Neuronal stem cell (in vitro differentiated cells): Measurements from ENCODE around the gene MRPS18B.

Experiments
- DNase-seq: peaks from one replicate; pipeline ENCODE4 v3.0.0-alpha.2; 2013; ENCODE audit warnings: low spot score
- H2AFZ ChIP-seq: one replicate; pipeline ENCODE4 v1.6.1; 2013; ENCODE audit warnings: mild to moderate bottlenecking, low read length, inconsistent platforms
- H2AK5ac ChIP-seq: 2 replicates; pipeline ENCODE4 v1.6.1; 2013; ENCODE audit warnings: low read depth, mild to moderate bottlenecking, inconsistent platforms, low read length, moderate library complexity, mixed read lengths
- H2BK120ac ChIP-seq: 2 replicates; pipeline ENCODE4 v1.6.1; 2013; ENCODE audit warnings: low read depth, mild to moderate bottlenecking, inconsistent platforms, low read length, moderate library complexity, mixed read lengths
- H2BK12ac ChIP-seq: one replicate; pipeline ENCODE4 v1.6.1; 2013; ENCODE audit warnings: low read length, inconsistent platforms
- H2BK15ac ChIP-seq: 2 replicates; pipeline ENCODE4 v1.6.1; 2013; ENCODE audit warnings: mild to moderate bottlenecking, low read length, inconsistent platforms, mixed read lengths
- H2BK5ac ChIP-seq: one replicate; pipeline ENCODE4 v1.6.1; 2013; ENCODE audit warnings: inconsistent platforms, mild to moderate bottlenecking, low read length, moderate library complexity
- H3K14ac ChIP-seq: one replicate; pipeline ENCODE4 v1.6.1; 2013; ENCODE audit warnings: low read length, inconsistent platforms
- H3K18ac ChIP-seq: 2 replicates; pipeline ENCODE4 v1.6.1; 2013; ENCODE audit warnings: low read length, inconsistent platforms
- H3K23ac ChIP-seq: 2 replicates; pipeline ENCODE4 v1.6.1; 2013; ENCODE audit warnings: low read depth, mild to moderate bottlenecking, mixed read lengths, low read length, inconsistent platforms; ENCODE audit not compliant: poor library complexity
- H3K27ac ChIP-seq: replicated peaks from 3 replicates; pipeline ENCODE4 v1.5.1; 2013; ENCODE audit warnings: low read length, inconsistent platforms
- H3K27me3 ChIP-seq, 3 experiments: 2 replicates each; pipeline ENCODE4 v1.6.1; 2013; ENCODE audit warnings: low read length in 3 of 3, mild to moderate bottlenecking in 2 of 3, inconsistent platforms in 1 of 3, low read depth in 1 of 3, mixed read lengths in 1 of 3, moderate library complexity in 1 of 3; ENCODE audit not compliant: control insufficient read depth in 3 of 3, insufficient read depth in 3 of 3
- H3K36me3 ChIP-seq, 2 donors: replicated peaks in 1 of 2; 2 replicates each; pipeline ENCODE4 v1.6.1; 2013; ENCODE audit warnings: low read length in 2 of 2; ENCODE audit not compliant: control insufficient read depth in 2 of 2, insufficient read depth in 2 of 2
- H3K4ac ChIP-seq: 2 replicates; pipeline ENCODE4 v1.6.1; 2013; ENCODE audit warnings: inconsistent platforms, mild to moderate bottlenecking, low read length, moderate library complexity
- H3K4me1 ChIP-seq, 2 donors: 1 replicate in 1 of 2; 2 replicates in 1 of 2; pipeline ENCODE4 v1.6.1; 2013; ENCODE audit warnings: low read length in 2 of 2, low read depth in 1 of 2; ENCODE audit not compliant: control insufficient read depth in 2 of 2, insufficient read depth in 1 of 2
- H3K4me2 ChIP-seq: one replicate; pipeline ENCODE4 v1.6.1; 2013; ENCODE audit warnings: mild to moderate bottlenecking, low read length, inconsistent platforms; ENCODE audit not compliant: insufficient read depth, poor library complexity, severe bottlenecking
- H3K4me3 ChIP-seq, 2 donors: 2 replicates each; pipeline ENCODE4 v1.5.1; 2013; ENCODE audit warnings: low read length in 2 of 2, mild to moderate bottlenecking in 2 of 2, inconsistent platforms in 1 of 2, moderate library complexity in 1 of 2
- H3K79me1 ChIP-seq: one replicate; pipeline ENCODE4 v1.6.1; 2013; ENCODE audit warnings: low read depth, mild to moderate bottlenecking, inconsistent platforms, low read length, moderate library complexity
- H3K9ac ChIP-seq: one replicate; pipeline ENCODE4 v1.6.1; 2013; ENCODE audit warnings: mild to moderate bottlenecking, low read depth, low read length, inconsistent platforms; ENCODE audit not compliant: poor library complexity
- H3K9me3 ChIP-seq, 2 donors: replicated peaks in 1 of 2; 2 replicates each; pipeline versions ENCODE3 to v1.6.1; 2013; ENCODE audit warnings: low read length in 2 of 2, mild to moderate bottlenecking in 2 of 2, inconsistent platforms in 1 of 2, low read depth in 1 of 2, mixed read lengths in 1 of 2, moderate library complexity in 1 of 2; ENCODE audit not compliant: control insufficient read depth in 2 of 2, insufficient read depth in 1 of 2
- H4K8ac ChIP-seq: one replicate; pipeline ENCODE4 v1.6.1; 2013; ENCODE audit warnings: low read depth, mild to moderate bottlenecking, inconsistent platforms, low read length, moderate library complexity
- H4K91ac ChIP-seq: one replicate; pipeline ENCODE4 v1.6.1; 2013; ENCODE audit warnings: low read length, low read depth, mild to moderate bottlenecking, inconsistent platforms; ENCODE audit not compliant: poor library complexity
- WGBS, 2 donors: extraction: QIAGEN DNeasy Blood & Tissue Kit; methylation state at CpG; one replicate each; pipeline ENCODE4 v1.1.7; 2013; ENCODE audit warnings: missing lambda C conversion rate in 2 of 2, mixed read lengths in 1 of 2; ENCODE audit not compliant: insufficient read length in 2 of 2, insufficient replicate concordance in 1 of 2; ENCODE audit errors: extremely low coverage in 2 of 2; 5-methylcytosine and 5-hydroxymethylcytosine counted together

Gene MRPS18B

DNA sequence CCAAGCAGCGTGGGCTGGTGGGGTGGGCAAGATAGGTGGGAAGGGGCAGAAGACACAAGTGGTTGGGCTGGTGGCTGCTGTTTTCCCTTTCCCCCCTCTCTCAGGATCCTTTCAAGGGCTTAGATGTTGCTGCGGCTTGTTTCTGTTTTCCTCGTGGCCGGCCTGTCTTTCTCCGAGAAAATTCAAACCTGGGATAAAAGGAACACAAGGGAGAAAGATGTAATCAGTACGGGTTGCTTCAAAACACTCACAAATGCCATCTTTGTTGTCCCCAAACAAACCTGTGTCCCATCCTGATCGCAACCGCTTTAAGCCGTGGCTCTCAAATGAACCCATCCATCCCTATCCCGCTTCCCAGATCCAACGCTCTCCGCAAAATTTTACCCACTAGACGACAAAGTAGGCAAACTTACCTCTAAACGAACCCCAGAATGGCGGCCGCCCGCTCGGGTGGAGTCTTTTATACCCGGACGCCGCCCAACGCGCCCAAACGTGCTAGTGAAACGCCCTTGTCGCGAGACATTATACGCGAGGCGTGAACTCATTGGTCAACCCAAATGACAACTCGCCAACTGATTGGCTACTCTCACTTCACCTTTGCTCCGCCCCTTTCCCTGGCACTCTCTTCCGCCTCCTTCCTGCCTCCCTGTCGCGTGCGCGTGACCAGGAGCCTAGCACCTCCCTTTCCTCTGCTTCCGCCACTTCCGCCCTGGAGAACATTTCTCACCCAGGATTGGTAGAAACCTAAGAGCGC, 652 bp upstream of the MRPS18B start, which contains the start of gene PPP1R10:
Gene PPP1R10 (minus strand): TSS at position 433 of the 754 bp plus-strand sequence. CDS start 7,299 bp downstream, outside the sequence.
- Histone ChIP-seq H3K27ac (peak within 1 kb of the TSS; percentile 82), H3K27me3 (no peaks in the 10 kb centered on the region), H2BK15ac (no peak within 1 kb of the TSS), H3K9me3 (no peaks in the 10 kb centered on the region), H3K23ac (no peak within 1 kb of the TSS), H3K18ac (no peak within 1 kb of the TSS), H2AFZ (peak within 1 kb of the TSS; percentile 81), H2BK120ac (no peak within 1 kb of the TSS), H2BK5ac (no peak within 1 kb of the TSS), H2AK5ac (no peak within 1 kb of the TSS), H3K14ac (no peak within 1 kb of the TSS), H4K8ac (no peak within 1 kb of the TSS), H3K9ac (peak within 1 kb of the TSS; percentile 89), H3K36me3 (peaks cover 5 to 69% of the 10 kb centered on the region in 2 donors), H3K4me1 (peaks cover 11% of the 10 kb centered on the region in 2 donors), H3K4me3 (peak within 1 kb of the TSS; percentile 73 to 88), H3K4ac (no peak within 1 kb of the TSS), H3K79me1 (peaks cover 2% of the 10 kb centered on the region), H2BK12ac (no peak within 1 kb of the TSS), H3K4me2 (peak within 1 kb of the TSS; percentile 66), H4K91ac (no peak within 1 kb of the TSS)
- WGBS, 2 donors: no CpG with 5 or more reads among the region's 40 CpGs
- peak; percentile 100 for DNase-seq

DNA sequence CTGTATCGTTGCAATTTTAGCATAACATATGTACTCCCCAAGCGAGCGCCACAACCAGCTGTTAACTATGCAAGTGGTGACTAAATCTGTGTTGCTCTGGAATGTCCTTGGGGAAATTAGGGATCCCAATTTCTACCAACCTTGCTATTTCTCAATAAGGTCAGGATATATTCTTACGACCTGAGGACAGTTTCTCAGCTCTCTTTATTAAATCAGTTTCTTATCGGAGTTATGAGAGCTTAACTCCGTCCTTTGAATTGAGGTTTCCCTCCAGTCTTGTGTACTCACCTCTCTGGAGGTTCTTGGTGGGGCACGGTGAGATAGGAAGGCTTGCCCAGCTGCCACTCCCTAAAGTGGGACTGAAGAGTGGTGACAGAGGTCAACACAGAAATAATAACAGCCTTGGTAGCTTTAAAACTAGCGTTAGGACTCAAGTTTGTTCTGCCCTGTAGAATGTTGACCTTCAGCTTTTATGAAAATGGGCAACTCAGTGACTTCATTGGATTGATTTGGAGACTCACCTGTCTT, 694 bp downstream of the MRPS18B start:
- H3K79me1 ChIP-seq: peaks cover 2% of the 10 kb centered on the region
- no peak overlapping the region for H3K9ac ChIP-seq
- peaks cover 10 to 11% of the 10 kb centered on the region in 2 donors for H3K4me1 ChIP-seq
- H3K4me3 ChIP-seq: peak overlapping the region; percentile 73 to 87
- no peak overlapping the region for H3K4ac ChIP-seq
- H2AK5ac ChIP-seq: no peak overlapping the region
- H4K91ac ChIP-seq: no peak overlapping the region
- H2BK5ac ChIP-seq: no peak overlapping the region
- H2BK120ac ChIP-seq: no peak overlapping the region
- peaks cover 10 to 71% of the 10 kb centered on the region in 2 donors for H3K36me3 ChIP-seq
- no peak overlapping the region for H3K27ac ChIP-seq
- WGBS, 2 donors: no CpG with 5 or more reads among the region's 8 CpGs
- no peak overlapping the region for H4K8ac ChIP-seq
- H3K4me2 ChIP-seq: peak overlapping the region; percentile 45
- no peaks in the 10 kb centered on the region for H3K9me3 ChIP-seq
- H3K23ac ChIP-seq: no peak overlapping the region
- no peak overlapping the region for H2BK12ac ChIP-seq
- no peak overlapping the region for H3K18ac ChIP-seq
- H2AFZ ChIP-seq: peak overlapping the region; percentile 81
- H3K27me3 ChIP-seq: no peaks in the 10 kb centered on the region
- H3K14ac ChIP-seq: no peak overlapping the region
- H2BK15ac ChIP-seq: no peak overlapping the region
- DNase-seq: no peak

DNA sequence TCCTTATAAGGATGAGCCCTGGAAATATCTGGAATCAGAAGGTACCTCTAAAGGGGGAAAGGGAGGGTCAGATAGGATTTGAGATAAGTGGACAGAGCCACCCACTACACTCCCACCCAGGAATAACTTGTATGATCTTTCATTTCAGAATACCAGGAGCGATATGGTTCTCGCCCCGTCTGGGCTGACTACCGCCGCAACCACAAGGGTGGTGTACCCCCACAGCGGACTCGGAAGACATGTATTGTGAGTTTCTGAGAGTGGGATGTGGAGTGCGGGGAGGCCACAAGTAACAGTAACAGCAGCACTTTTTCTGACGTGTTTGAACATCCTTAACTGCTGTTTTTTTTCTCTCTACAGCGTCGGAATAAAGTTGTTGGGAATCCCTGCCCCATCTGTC, 1.9 kb downstream of the MRPS18B start:
- Histone ChIP-seq H3K4me2 (no peak overlapping the region), H3K23ac (no peak overlapping the region), H3K18ac (no peak overlapping the region), H3K27ac (no peak overlapping the region), H4K91ac (no peak overlapping the region), H3K9me3 (no peaks in the 10 kb centered on the region), H3K14ac (no peak overlapping the region), H3K36me3 (peaks cover 10 to 71% of the 10 kb centered on the region in 2 donors), H2AFZ (no peak overlapping the region), H2BK12ac (no peak overlapping the region), H3K27me3 (no peaks in the 10 kb centered on the region), H4K8ac (no peak overlapping the region), H3K9ac (no peak overlapping the region), H2BK5ac (no peak overlapping the region), H3K79me1 (no peaks in the 10 kb centered on the region), H3K4me1 (peaks cover 6 to 7% of the 10 kb centered on the region in 2 donors), H2BK15ac (no peak overlapping the region), H2BK120ac (no peak overlapping the region), H2AK5ac (no peak overlapping the region), H3K4ac (no peak overlapping the region), H3K4me3 (no peak overlapping the region)
- WGBS, 2 donors: no CpG with 5 or more reads among the region's 11 CpGs
- no peak for DNase-seq

DNA sequence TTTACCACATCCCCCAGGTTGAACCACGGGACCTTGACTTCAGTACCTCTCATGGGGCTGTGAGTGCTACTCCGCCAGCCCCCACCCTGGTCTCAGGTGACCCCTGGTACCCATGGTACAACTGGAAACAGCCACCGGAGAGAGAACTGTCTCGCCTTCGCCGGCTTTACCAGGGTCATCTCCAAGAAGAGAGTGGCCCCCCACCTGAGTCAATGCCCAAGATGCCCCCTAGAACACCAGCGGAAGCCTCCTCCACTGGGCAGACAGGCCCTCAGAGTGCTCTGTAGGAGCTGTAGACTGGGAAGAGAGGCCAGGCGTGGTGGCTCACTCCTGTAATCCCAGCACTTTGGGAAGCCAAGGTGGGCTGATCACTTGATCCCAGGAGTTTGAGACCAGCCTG, 7.9 kb downstream of the MRPS18B start:
- no CpG with 5 or more reads among the region's 8 CpGs for WGBS, 2 donors
- Histone ChIP-seq H2BK12ac (no peak overlapping the region), H3K4me1 (peaks cover 5 to 7% of the 10 kb centered on the region in 2 donors), H2BK15ac (no peak overlapping the region), H2AFZ (no peak overlapping the region), H3K36me3 (peaks cover 27 to 88% of the 10 kb centered on the region in 2 donors), H3K4ac (no peak overlapping the region), H3K9me3 (no peaks in the 10 kb centered on the region), H3K18ac (no peak overlapping the region), H3K4me2 (no peak overlapping the region), H3K79me1 (peaks cover 3% of the 10 kb centered on the region), H4K91ac (no peak overlapping the region), H3K4me3 (no peak overlapping the region), H2AK5ac (no peak overlapping the region), H3K9ac (no peak overlapping the region), H3K23ac (no peak overlapping the region), H3K27ac (no peak overlapping the region), H2BK120ac (no peak overlapping the region), H3K14ac (no peak overlapping the region), H3K27me3 (no peaks in the 10 kb centered on the region), H2BK5ac (no peak overlapping the region), H4K8ac (no peak overlapping the region)
- DNase-seq: no peak
